ENCODE measurements around the gene CD14. TPM values are rescaled to one million over a fixed set of nuclear protein-coding genes. Genes with fewer than 3 reads are reported as not detected.
"Not testable (repeated sequence)": the region's sequence is repeated elsewhere in the genome, so short reads cannot be mapped to it uniquely, and the experiment has no call there.

Gene CD14
- total and polyA plus RNA-seq, 2 donors (not counting 1 experiment from before 2014, with no cell fraction given) = 0.32 to 10.9 TPM

GRCh38 chr5:140641716-140642115 lies 8.7 kb upstream of the CD14 start:
- Histone ChIP-seq H3K9me3 (ENCODE audit: control insufficient read depth, insufficient read depth, low read depth, low read length) (no peaks in the 10 kb centered on the region), H3K27ac (ENCODE audit: insufficient read depth, low read length) (no peak overlapping the region), H3K9ac (ENCODE audit: insufficient read depth, low read length) (no peak overlapping the region), H3K4me3 (replicated peaks in 1 of 4; ENCODE audit: control extremely low read depth in 1 of 4, insufficient read depth in 1 of 4, low read depth in 3 of 4, low read length in 4 of 4) (no peak overlapping the region), H3K4me1 (ENCODE audit: control insufficient read depth, extremely low read depth, insufficient read depth, low read length) (peaks cover 4% of the 10 kb centered on the region), H4K20me1 (ENCODE audit: control insufficient read depth, extremely low read depth, insufficient read depth, low read length) (no peaks in the 10 kb centered on the region), H3K27me3 (ENCODE audit: control insufficient read depth, insufficient read depth, low read length) (no peaks in the 10 kb centered on the region), H3K36me3 (ENCODE audit: control insufficient read depth, insufficient read depth, low read length) (peaks cover 11% of the 10 kb centered on the region), H3K79me2 (ENCODE audit: control insufficient read depth, insufficient read depth, low read length) (peaks cover 14% of the 10 kb centered on the region), H2AFZ (ENCODE audit: low read length) (no peak overlapping the region), H3K4me2 (ENCODE audit: extremely low read depth, insufficient read depth, low read length) (no peak overlapping the region)
- TF ChIP-seq CTCF (conservative IDR thresholded peaks at IDR 0.05 in 1 of 2, IDR thresholded peaks at IDR 0.05 in 1 of 2; ENCODE audit: low read depth in 1 of 2, low read length in 2 of 2) (no peak), EZH2 (IDR thresholded peaks at IDR 0.05; ENCODE audit: low read length, missing control alignments) (no peak)
- no peak for DNase-seq (ENCODE audit: low read depth in 2 of 2)

GRCh38 chr5:140639148-140639981 lies 6.4 kb upstream of the CD14 start, which contains the start of gene TMCO6:
Gene TMCO6 (plus strand): TSS chr5:140639451. CDS start chr5:140639528, 77 bp downstream.
- DNase-seq (ENCODE audit: low read depth in 2 of 2) = peak; percentile 88 to 97
- TF ChIP-seq EZH2 (IDR thresholded peaks at IDR 0.05; ENCODE audit: low read length, missing control alignments) (no peak), CTCF (conservative IDR thresholded peaks at IDR 0.05 in 1 of 2, IDR thresholded peaks at IDR 0.05 in 1 of 2; ENCODE audit: low read depth in 1 of 2, low read length in 2 of 2) (peak; percentile 31 to 45)
- no peaks in the 10 kb centered on the region for H3K9me3 ChIP-seq (ENCODE audit: control insufficient read depth, insufficient read depth, low read depth, low read length)
- H3K27me3 ChIP-seq (ENCODE audit: control insufficient read depth, insufficient read depth, low read length) = no peaks in the 10 kb centered on the region
- peak within 1 kb of the TSS; percentile 85 for H3K9ac ChIP-seq (ENCODE audit: insufficient read depth, low read length)
- peak within 1 kb of the TSS; percentile 86 for H2AFZ ChIP-seq (ENCODE audit: low read length)
- peak within 1 kb of the TSS; percentile 94 for H3K4me2 ChIP-seq (ENCODE audit: extremely low read depth, insufficient read depth, low read length)
- peak within 1 kb of the TSS; percentile 74 to 83 (median 78) for H3K4me3 ChIP-seq (replicated peaks in 1 of 4; ENCODE audit: control extremely low read depth in 1 of 4, insufficient read depth in 1 of 4, low read depth in 3 of 4, low read length in 4 of 4)
- H3K79me2 ChIP-seq (ENCODE audit: control insufficient read depth, insufficient read depth, low read length) = peaks cover 5% of the 10 kb centered on the region
- no peaks in the 10 kb centered on the region for H3K4me1 ChIP-seq (ENCODE audit: control insufficient read depth, extremely low read depth, insufficient read depth, low read length)
- no peaks in the 10 kb centered on the region for H4K20me1 ChIP-seq (ENCODE audit: control insufficient read depth, extremely low read depth, insufficient read depth, low read length)
- H3K36me3 ChIP-seq (ENCODE audit: control insufficient read depth, insufficient read depth, low read length) = peaks cover 4% of the 10 kb centered on the region
- peak within 1 kb of the TSS; percentile 73 for H3K27ac ChIP-seq (ENCODE audit: insufficient read depth, low read length)

- H4K20me1 ChIP-seq (ENCODE audit: control insufficient read depth, extremely low read depth, insufficient read depth, low read length); H3K9ac ChIP-seq (ENCODE audit: insufficient read depth, low read length); H3K9me3 ChIP-seq (ENCODE audit: control insufficient read depth, insufficient read depth, low read depth, low read length); H3K4me1 ChIP-seq (ENCODE audit: control insufficient read depth, extremely low read depth, insufficient read depth, low read length); H3K36me3 ChIP-seq (ENCODE audit: control insufficient read depth, insufficient read depth, low read length); H3K79me2 ChIP-seq (ENCODE audit: control insufficient read depth, insufficient read depth, low read length); H3K27me3 ChIP-seq (ENCODE audit: control insufficient read depth, insufficient read depth, low read length); DNase-seq (ENCODE audit: low read depth in 2 of 2): not testable (repeated sequence)
- Histone ChIP-seq H3K4me2 (ENCODE audit: extremely low read depth, insufficient read depth, low read length) (peak overlapping the region; percentile 73), H3K4me3 (replicated peaks in 1 of 4; ENCODE audit: control extremely low read depth in 1 of 4, insufficient read depth in 1 of 4, low read depth in 3 of 4, low read length in 4 of 4) (peak overlapping the region in 2 of 4 experiments; percentile 53 to 83), H2AFZ (ENCODE audit: low read length) (peak overlapping the region; percentile 72), H3K27ac (ENCODE audit: insufficient read depth, low read length) (peak overlapping the region; percentile 73)
These were observed 5.8 kb upstream of the CD14 start for GRCh38 chr5:140638898-140639147.

Data from fibroblast of lung (primary cell).